ENCODE measurements around the gene RHOA.

Gene RHOA

DNA sequence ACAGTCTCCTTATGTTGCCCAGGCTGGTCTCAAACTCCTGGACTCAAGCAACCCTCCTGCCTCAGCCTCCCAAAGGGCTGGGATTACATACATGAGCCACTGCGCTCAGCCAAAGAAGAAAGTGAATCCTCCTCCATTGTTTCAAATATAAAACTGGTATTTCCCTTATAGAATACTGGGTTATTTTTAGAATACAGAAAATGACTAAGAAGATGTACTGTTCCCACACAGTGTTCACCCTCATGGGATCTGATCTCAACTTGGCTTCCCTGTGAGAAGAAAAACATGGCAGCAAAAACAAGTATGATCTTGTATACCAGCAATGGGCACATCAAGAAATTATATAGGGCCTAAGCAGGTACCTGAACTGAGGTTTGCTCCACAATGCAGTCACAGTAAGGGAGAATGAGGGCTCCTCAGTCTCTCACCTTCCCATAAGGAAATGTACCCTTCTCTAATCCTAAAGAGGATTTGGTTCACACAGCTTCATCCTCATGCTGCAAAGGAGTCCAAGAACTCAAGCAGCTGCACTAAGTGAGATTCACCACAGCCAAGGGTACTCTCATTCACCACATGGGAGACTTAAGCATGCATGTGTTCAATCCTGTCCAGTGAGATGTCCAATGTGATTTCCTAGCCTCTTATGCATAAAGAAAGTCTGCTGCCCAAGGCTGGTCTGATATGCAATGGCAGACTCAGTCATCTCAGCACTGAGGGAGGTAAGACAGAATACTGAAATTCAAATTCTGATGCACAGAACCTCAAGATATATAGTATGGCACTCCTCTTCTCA, 97.7 kb downstream of the RHOA start:
- DNase-seq: no peak

DNA sequence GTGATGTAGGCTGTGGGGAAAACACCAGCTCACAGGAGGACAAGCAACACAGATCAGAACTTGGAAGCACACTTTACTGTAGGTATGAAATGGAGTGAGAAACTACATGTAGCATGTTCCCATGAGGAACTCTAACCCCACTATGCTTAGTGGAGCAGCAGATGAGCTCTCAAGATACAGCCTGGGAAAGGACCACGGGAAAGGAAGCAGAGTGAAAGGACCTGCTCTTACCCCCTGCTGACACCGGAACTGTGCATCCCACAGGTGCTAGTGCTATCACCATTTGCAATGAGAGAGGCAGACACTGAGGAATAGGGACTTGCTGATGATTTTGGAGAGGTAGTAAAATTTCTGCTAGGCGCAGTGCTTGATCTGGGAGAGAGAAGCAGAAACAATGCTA, 100.5 kb downstream of the RHOA start:
- no peak for DNase-seq

DNA sequence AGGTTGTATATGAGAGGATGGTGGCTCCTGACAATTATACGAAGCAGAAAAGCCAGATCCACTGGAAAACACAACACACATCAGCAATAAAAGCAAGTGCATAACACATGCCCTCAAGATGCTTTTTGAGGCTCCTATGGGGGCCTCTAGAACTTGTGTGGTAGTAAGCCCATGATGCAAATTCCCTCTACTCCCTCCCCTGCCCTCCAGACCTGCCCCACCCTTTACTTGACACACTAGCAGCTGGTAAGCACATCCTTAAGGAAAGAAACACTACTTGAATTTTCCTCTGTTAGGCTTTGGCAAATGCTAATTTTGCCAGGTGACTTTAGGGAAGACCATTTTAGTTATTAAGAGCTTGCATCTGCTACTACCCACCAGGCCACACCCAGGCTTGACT, 101.1 kb downstream of the RHOA start:
- DNase-seq: no peak
